ENCODE results near the gene STAT2.

DNA sequence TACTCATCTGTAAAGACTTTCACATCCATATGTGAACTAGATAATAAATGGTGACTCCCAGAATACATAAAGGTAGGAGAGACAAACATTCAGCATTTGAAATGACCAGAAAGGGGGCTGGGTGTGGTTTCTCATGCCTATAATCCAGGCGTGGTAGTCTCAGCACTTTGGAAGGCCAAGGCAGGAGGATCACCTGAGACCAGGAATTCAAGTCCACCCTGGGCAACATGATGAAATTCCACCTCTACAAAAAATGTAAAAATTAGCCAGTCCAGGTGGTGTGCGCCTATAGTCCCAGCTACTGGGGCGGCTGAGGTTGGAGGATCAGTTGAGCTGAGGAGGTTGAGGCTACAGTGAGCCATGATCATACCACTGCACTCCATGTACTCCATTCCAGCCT, 55.6 kb downstream of the STAT2 start:
- no peak for TF ChIP-seq POLR2AphosphoS5 (IDR thresholded peaks at IDR 0.05; ENCODE audit: low read depth, low read length)
- TF ChIP-seq TAF1 (IDR thresholded peaks at IDR 0.05; ENCODE audit: borderline replicate concordance, low read depth, low read length), result no peak

Measured in GM12892 (cell line).